HG03439 (cell line): Measurements from ENCODE around the gene KRTAP5-6.
"Not testable (repeated sequence)": the region's sequence is repeated elsewhere in the genome, so short reads cannot be mapped to it uniquely, and the experiment has no call there.

ENCODE experiments used
- ATAC-seq: cut with Tn5 transposase; IDR thresholded peaks from one replicate; pipeline ENCODE4 v1.9.1; 2021; ENCODE audit warnings: mild to moderate bottlenecking, moderate library complexity; ENCODE audit not compliant: unreplicated experiment

KRTAP5-6 gene

GRCh38 chr11:1683216-1683615, 13.8 kb upstream of the KRTAP5-6 start:
- ATAC-seq = not testable (repeated sequence)

GRCh38 chr11:1683904-1684572, 13.0 kb upstream of the KRTAP5-6 start:
- not testable (repeated sequence) for ATAC-seq

DNA sequence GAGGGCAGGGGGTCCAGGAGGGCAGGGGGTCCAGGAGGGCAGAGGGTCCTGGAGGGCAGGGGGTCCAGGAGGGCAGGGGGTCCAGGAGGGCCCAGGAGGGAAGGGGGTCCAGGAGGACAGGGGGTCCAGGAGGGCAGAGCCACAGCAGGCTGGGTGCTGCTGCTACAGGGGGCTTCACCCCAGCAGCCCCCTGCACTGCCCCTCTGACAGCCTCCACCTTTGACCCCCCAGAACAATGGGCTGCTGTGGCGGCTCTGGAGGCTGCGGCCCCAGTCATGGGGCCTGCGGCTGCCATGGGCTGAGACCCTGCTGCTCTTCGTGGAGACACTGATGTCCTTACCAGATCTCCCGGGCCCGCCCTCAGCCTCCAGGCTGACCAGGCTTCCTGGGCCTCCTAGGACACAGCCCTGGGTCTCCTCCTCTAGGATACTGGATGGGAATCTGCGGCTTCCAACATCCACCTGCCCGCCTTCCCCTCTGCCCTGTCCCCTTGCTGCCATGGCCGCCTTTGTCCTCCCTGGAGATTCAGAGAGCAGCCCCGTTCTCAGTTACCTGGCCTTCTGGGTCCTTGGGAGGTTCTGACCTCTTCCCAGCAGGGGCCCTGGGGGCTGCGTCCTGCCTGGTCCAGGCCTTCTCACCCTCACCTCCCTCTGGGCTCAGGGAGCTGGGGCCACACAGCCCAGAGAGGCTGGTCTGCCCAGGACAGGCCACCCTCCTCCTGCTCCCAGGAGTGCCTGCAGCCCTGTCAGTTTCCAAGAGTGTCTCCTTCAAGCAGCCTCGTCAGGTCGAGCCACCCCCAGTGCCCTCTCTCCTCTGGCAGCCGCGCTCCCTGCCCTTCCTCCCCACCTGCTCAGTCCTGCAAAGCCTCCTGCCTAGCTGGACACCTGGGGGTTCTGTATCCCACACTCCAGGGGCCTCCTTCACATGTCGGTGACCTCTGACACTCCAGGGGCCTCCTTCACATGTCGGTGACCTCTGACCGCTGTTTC, 11.8 kb upstream of the KRTAP5-6 start:
- ATAC-seq = not testable (repeated sequence)

- ATAC-seq = not testable (repeated sequence)
Observed at GRCh38 chr11:1686220-1686619, 10.8 kb upstream of the KRTAP5-6 start.

DNA sequence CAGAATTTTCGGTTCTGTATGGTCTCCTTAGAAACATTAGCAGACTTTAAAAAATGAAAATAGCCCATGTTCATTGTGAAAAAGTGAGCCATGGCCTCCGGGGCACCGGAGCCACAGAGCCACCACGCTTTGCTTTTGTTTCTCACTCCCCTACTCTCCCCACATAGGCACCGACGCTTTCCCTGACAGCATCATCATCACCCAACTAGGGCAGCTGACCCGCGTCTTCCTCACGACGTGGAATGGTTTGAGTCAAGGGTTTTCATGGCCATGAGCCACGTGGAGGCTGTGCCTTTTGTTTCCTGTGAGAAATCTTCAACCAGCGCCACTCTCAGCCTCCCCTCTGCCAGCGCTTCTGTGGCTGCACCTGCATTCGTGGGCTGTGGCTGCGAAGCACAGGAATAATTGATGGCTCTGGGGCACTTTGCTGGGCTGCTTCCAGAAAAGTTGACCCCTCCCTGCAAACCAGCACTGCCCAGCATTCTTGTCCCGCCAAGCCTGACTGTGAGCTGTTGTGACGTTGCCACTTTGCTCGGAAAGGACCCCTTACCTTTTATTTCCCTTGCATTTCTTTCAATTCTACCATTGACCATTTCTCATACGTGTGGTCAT, 8.6 kb upstream of the KRTAP5-6 start:
- not testable (repeated sequence) for ATAC-seq

DNA sequence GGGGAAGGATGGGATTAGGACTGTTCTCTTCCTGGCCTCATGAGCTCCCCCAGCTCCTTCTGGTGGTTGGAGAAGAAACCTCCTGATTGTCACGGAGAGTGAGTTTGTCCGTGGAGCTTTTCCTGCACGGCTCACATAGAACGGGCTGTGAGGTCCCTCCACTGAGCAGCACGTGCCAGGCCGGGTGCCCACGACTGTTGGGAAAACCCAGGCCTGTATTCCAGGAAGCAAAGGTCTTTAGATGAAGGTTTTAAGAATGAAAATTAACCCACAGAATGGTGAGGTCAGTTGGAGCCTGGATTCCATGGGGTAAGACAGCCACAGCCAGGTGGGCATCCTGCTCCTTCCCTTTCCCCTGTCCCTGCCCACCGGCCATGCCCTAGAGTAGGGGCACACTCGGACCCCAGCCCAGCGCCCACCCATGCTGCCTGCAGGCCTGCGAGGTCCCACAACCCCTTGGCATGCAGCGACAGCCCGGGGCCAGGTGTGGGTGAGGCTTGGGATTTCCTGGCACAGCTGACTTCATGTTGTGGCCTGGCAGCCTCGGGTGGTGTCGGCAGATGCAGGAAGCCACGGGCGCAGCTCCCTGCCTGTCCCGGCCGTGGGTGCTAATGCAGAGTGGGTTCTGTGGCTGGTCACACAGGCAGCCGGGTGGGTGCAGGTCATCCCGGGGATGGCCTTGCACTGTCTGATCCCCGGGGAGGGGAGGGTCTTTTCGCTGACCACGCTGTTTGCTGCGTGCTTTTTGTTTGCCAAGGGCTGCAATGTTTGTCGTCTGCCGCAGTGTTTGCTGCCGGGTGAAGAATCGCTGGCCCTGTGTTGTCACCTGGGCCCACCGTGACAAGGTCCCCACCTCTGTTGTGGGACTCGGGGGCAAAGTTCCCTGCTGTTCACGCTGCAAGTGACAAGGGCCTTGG, 7.5 kb upstream of the KRTAP5-6 start:
- not testable (repeated sequence) for ATAC-seq

- no peak for ATAC-seq
Observed at GRCh38 chr11:1690167-1691025, 6.6 kb upstream of the KRTAP5-6 start.

GRCh38 chr11:1691026-1691877, 5.7 kb upstream of the KRTAP5-6 start:
- no peak for ATAC-seq

DNA sequence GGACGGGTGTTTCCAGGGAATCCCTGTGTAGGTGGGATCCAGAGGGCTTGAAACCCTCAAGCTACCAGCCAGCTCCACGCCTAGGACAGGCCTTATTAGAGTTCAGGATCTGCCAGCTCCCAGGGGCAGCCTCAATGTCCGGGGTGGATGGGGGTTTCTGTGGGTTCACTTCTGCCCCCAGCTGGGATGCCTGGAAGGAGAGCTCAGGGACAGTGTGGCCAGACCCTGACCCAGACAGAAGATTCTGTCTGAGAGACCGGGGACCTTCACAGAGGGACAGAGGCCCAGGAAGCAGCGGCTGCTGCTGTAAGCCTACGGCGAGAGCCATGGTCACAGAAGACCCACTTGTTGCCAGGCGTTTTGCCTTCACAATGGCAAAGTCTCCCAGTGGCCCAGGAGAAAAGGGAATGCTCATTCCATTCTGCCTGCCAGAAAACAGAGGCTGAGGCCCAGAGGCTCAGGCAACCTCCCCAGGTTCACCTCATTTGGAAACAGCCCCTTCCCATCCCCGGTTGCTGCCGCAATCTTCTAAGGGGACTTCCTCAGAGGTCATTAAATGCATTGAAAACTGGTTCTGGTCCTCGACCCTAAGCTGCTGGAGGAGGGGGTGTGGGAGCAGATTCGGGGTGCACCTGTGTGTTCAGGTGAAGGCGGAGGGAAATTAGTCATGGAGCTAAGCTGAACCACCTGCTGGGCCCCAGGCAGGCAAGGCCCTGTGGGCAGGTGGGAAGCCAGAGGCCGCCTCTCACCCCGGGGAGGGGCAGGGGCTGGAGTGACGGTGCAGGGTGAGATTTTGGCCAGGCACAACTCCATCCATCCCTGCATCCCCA, 4.9 kb upstream of the KRTAP5-6 start:
- ATAC-seq = no peak

- ATAC-seq = no peak
Observed at GRCh38 chr11:1692708-1693326, 4.2 kb upstream of the KRTAP5-6 start.

- no peak for ATAC-seq
Observed at GRCh38 chr11:1693327-1694063, 3.5 kb upstream of the KRTAP5-6 start.

DNA sequence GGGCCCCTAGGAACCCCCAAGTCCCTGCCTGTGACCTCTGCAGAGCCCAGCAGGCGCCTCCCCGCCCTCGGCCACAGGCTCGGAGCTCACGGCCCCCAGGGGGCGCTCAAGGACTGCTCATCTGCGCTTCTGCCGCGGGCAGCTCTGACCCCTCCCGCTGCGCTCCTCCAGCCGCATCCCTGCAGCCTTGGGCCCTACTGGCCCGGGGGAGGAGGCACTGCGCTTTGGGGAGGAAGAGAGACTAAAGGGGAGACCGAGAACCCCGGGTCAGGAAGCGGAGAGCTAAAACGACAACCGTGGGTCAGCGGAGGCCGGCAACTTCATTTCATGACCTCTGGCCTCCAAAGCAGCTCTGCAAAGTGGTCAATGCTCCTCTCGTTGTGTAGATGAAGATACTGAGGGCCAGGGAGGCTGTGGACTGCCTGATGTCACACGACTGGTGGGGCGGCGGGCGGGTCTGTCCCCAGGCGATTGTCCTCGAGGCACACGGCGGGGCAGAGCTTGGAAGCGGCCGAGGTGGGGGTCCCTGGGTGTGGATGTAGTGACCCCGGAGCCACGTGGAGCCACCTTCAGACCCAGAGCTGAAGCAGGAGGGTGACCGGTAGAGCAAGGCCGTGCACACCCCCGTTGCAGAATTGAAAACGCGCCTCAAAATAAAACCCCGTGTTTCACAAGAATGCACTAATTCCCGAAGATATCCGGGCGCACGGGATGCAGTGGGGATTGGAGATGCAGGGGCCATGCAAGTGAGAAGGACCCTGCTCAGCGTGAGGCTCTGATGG, 2.7 kb upstream of the KRTAP5-6 start:
- ATAC-seq = peak; percentile 77

GRCh38 chr11:1694846-1695547, 2.0 kb upstream of the KRTAP5-6 start:
- no peak for ATAC-seq

- no peak for ATAC-seq
Observed at GRCh38 chr11:1695548-1696108, 1.4 kb upstream of the KRTAP5-6 start.

DNA sequence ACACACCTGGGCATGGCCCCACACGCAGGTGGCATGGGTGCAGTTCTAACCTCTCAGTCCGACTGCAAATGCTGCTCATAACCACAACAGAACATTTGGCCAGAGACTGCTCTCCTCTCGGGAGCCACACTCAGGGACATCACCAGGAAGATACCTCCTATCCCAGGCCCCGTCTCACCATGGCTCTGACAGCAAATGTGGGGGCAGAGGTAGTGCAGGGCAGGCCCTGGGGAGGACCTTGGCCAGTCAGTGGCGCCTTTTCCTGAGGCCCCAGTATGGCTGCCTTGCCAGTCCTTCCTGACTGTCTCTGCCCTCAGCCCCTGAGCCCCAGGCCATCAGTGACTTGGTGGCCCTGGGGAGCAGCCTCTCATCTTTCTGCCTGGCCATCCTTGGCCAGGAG, 2.8 kb downstream of the KRTAP5-6 start:
- ATAC-seq = no peak
